Left hindlimb (tissue), 1 donor: ENCODE results near the gene APLP2.
A peak's percentile ranks its signal among the peaks of the same experiment; 100 is the strongest.
"Not testable (repeated sequence)": the region's sequence is repeated elsewhere in the genome, so short reads cannot be mapped to it uniquely, and the experiment has no call there.

ENCODE experiments used
- DNase-seq: peaks from one replicate; pipeline ENCODE4 v3.0.0-alpha.2; 2018

Gene APLP2

GRCh38 chr11:130178441-130179339 lies 109.0 kb downstream of the APLP2 start:
- peak; percentile 81 for DNase-seq

- no peak for DNase-seq
Measured at GRCh38 chr11:130179396-130180306, 110.0 kb downstream of the APLP2 start.

- no peak for DNase-seq
Measured at GRCh38 chr11:130180491-130180890, 110.8 kb downstream of the APLP2 start.

- no peak for DNase-seq
Measured at GRCh38 chr11:130180896-130181294, 111.2 kb downstream of the APLP2 start.

GRCh38 chr11:130181295-130182272 lies 111.9 kb downstream of the APLP2 start:
- DNase-seq = no peak

- DNase-seq = no peak
Measured at GRCh38 chr11:130183878-130184610, 114.3 kb downstream of the APLP2 start.

- no peak for DNase-seq
Measured at GRCh38 chr11:130187096-130187495, 117.4 kb downstream of the APLP2 start.

GRCh38 chr11:130188047-130188446 lies 118.4 kb downstream of the APLP2 start:
- DNase-seq = no peak

GRCh38 chr11:130188585-130189347 lies 119.1 kb downstream of the APLP2 start:
- no peak for DNase-seq

- DNase-seq = no peak
Measured at GRCh38 chr11:130189492-130190210, 120.0 kb downstream of the APLP2 start.

GRCh38 chr11:130190371-130190881 lies 120.7 kb downstream of the APLP2 start:
- no peak for DNase-seq

GRCh38 chr11:130191896-130192295 lies 122.2 kb downstream of the APLP2 start:
- no peak for DNase-seq

- DNase-seq = no peak
Measured at GRCh38 chr11:130192845-130193267, 123.2 kb downstream of the APLP2 start.

GRCh38 chr11:130193551-130193950 lies 123.9 kb downstream of the APLP2 start:
- DNase-seq = not testable (repeated sequence)
